GM18870 (cell line): ENCODE data around the gene FANCC.
A peak's percentile ranks its signal among the peaks of the same experiment; 100 is the strongest.

Source experiments
- ATAC-seq: cut with Tn5 transposase; IDR thresholded peaks from one replicate; pipeline ENCODE4 v1.9.1; 2021; ENCODE audit warnings: moderate library complexity; ENCODE audit not compliant: unreplicated experiment

The FANCC gene

GRCh38 chr9:95317119-95317892, at the start of gene FANCC:
Gene FANCC (minus strand): TSS chr9:95317709. CDS start chr9:95249291, 68,418 bp downstream.
- ATAC-seq = peak; percentile 43

GRCh38 chr9:95366731-95367325, 49.3 kb upstream of the FANCC start:
- ATAC-seq = no peak

GRCh38 chr9:95365766-95366165, 48.3 kb upstream of the FANCC start:
- no peak for ATAC-seq

- ATAC-seq = no peak
Observed at GRCh38 chr9:95363051-95363841, 45.7 kb upstream of the FANCC start.

GRCh38 chr9:95360866-95361265, 43.4 kb upstream of the FANCC start:
- no peak for ATAC-seq

GRCh38 chr9:95357316-95357715, 39.8 kb upstream of the FANCC start:
- ATAC-seq = no peak

- no peak for ATAC-seq
Observed at GRCh38 chr9:95355500-95355899, 38.0 kb upstream of the FANCC start.

GRCh38 chr9:95351051-95351450, 33.5 kb upstream of the FANCC start:
- no peak for ATAC-seq

- no peak for ATAC-seq
Observed at GRCh38 chr9:95350266-95350665, 32.8 kb upstream of the FANCC start.

- ATAC-seq = no peak
Observed at GRCh38 chr9:95349091-95350038, 31.9 kb upstream of the FANCC start.

GRCh38 chr9:95346021-95346420, 28.5 kb upstream of the FANCC start:
- ATAC-seq = no peak

GRCh38 chr9:95344735-95345325, 27.3 kb upstream of the FANCC start:
- no peak for ATAC-seq

- no peak for ATAC-seq
Observed at GRCh38 chr9:95343725-95344287, 26.3 kb upstream of the FANCC start.

GRCh38 chr9:95342571-95342970, 25.1 kb upstream of the FANCC start:
- no peak for ATAC-seq

GRCh38 chr9:95341293-95341962, 23.9 kb upstream of the FANCC start:
- ATAC-seq = no peak

GRCh38 chr9:95338243-95338642, 20.7 kb upstream of the FANCC start:
- ATAC-seq = no peak

- ATAC-seq = no peak
Observed at GRCh38 chr9:95336281-95336680, 18.8 kb upstream of the FANCC start.

- ATAC-seq = no peak
Observed at GRCh38 chr9:95333426-95333825, 15.9 kb upstream of the FANCC start.

- ATAC-seq = no peak
Observed at GRCh38 chr9:95332860-95333259, 15.4 kb upstream of the FANCC start.
